Transverse colon (tissue), 4 donors: Measurements from ENCODE around the gene FRY.

ENCODE experiments used
- CTCF ChIP-seq, 5 experiments: fragments of 200-600 bp in 3 of 5; fragments of 450-650 bp in 2 of 5; sonication (generic) in 3 of 5; IDR thresholded peaks; 1 replicate in 2 of 5; 2 replicates in 3 of 5; pipeline ENCODE4 v1.5.1; 2016 to 2017; ENCODE audit warnings: antibody characterized with exemption in 5 of 5, inconsistent platforms in 3 of 5, mild to moderate bottlenecking in 2 of 5, moderate library complexity in 1 of 5
- EP300 ChIP-seq: sonication (generic); formaldehyde crosslinking; IDR thresholded peaks from one replicate; pipeline ENCODE4 v1.6.1; 2017; ENCODE audit warnings: antibody characterized with exemption, low read depth
- POLR2A ChIP-seq: fragments of 450-650 bp; IDR thresholded peaks from one replicate; pipeline ENCODE4 v1.6.1; 2016; ENCODE audit warnings: antibody characterized with exemption, mild to moderate bottlenecking, moderate library complexity
- POLR2AphosphoS5 ChIP-seq, 3 donors: sonication (generic); formaldehyde crosslinking; IDR thresholded peaks; one replicate each; pipeline ENCODE4 v1.6.1; 2016; ENCODE audit warnings: antibody characterized with exemption in 3 of 3

- TF ChIP-seq CTCF (IDR thresholded peaks at IDR 0.05) = no peak
- TF ChIP-seq POLR2AphosphoS5 (IDR thresholded peaks at IDR 0.05) = no peak
- TF ChIP-seq POLR2A = no peak
- TF ChIP-seq EP300 = no peak
Measured at GRCh38 chr13:32191452-32191998, 160.0 kb downstream of the FRY start.
